AG09309 (cell line): Measurements from ENCODE around the gene PTPRN2.

Experiments used
- DNase-seq: peaks from one replicate; pipeline ENCODE4 v3.0.0-alpha.2; 2010; ENCODE audit warnings: low read depth
- H3K4me3 ChIP-seq: 2 replicates; pipeline ENCODE4 v1.5.1; 2011; ENCODE audit warnings: mild to moderate bottlenecking, low read depth, low read length, moderate library complexity; ENCODE audit not compliant: control insufficient read depth
- CTCF ChIP-seq: IDR thresholded peaks from 2 replicates; pipeline ENCODE4 v1.5.1; 2011; ENCODE audit warnings: mild to moderate bottlenecking, low read depth, low read length, inconsistent platforms; ENCODE audit not compliant: insufficient read depth, control insufficient read depth; ENCODE audit errors: missing control alignments

The PTPRN2 gene

GRCh38 chr7:158374146-158374545 is 213.5 kb downstream of the PTPRN2 start:
- H3K4me3 ChIP-seq, result no peak overlapping the region
- DNase-seq, result no peak
- no peak for TF ChIP-seq CTCF

- no peak for DNase-seq
- no peak overlapping the region for H3K4me3 ChIP-seq
- no peak for TF ChIP-seq CTCF
Observed at GRCh38 chr7:158373476-158374133, 214.0 kb downstream of the PTPRN2 start.

GRCh38 chr7:158372400-158373342 is 215.0 kb downstream of the PTPRN2 start:
- H3K4me3 ChIP-seq, result no peak overlapping the region
- no peak for TF ChIP-seq CTCF
- no peak for DNase-seq

- DNase-seq, result no peak
Observed at GRCh38 chr7:158371856-158372255, 215.8 kb downstream of the PTPRN2 start.

GRCh38 chr7:158369866-158370265 is 217.8 kb downstream of the PTPRN2 start:
- no peak for DNase-seq
- no peak for TF ChIP-seq CTCF
- no peak overlapping the region for H3K4me3 ChIP-seq

More at GRCh38 chr7:158371856-158372255, 215.8 kb downstream of the PTPRN2 start:
- no peak for TF ChIP-seq CTCF
- H3K4me3 ChIP-seq, result no peak overlapping the region

- no peak for DNase-seq
- H3K4me3 ChIP-seq, result no peak overlapping the region
- TF ChIP-seq CTCF, result no peak
Observed at GRCh38 chr7:158369290-158369689, 218.3 kb downstream of the PTPRN2 start.
